Naive thymus-derived CD4-positive, alpha-beta T cell (primary cell): ENCODE data around the gene MAML2. TPM values are rescaled to one million over a fixed set of nuclear protein-coding genes. Genes with fewer than 3 reads are reported as not detected.
A peak's percentile ranks its signal among the peaks of the same experiment; 100 is the strongest.

ENCODE experiments used
- ATAC-seq: fragments of 150-1000 bp; cut with Tn5 transposase; 2 replicates; pipeline ENCODE4 v1.10.0; 2021; ENCODE audit warnings: mild to moderate bottlenecking, moderate library complexity
- CTCF ChIA-PET: fragments of 350-600 bp; sonication (Branson Sonifier 250); formaldehyde crosslinking; loops from one replicate; lab custom pipeline; 2021; ENCODE audit warnings: antibody characterized with exemption; lab: Charles Lee
- POLR2A ChIA-PET: fragments of 350-600 bp; sonication (Branson Sonifier 250); formaldehyde crosslinking; loops from one replicate; lab custom pipeline; 2021; ENCODE audit warnings: antibody characterized with exemption, inconsistent platforms; lab: Charles Lee
- DNase-seq, 9 donors: peaks; one replicate each; pipeline versions ENCODE4 v3.0.0 to v3.0.0-alpha.2; 2020 to 2022; ENCODE audit warnings: mixed read lengths in 1 of 9
- H3K27ac ChIP-seq: one replicate; pipeline ENCODE4 v1.7.0; 2013; ENCODE audit warnings: mild to moderate bottlenecking, low read depth, low read length, moderate library complexity
- H3K27me3 ChIP-seq, 2 donors: one replicate each; pipeline ENCODE4 v1.7.0; 2013; ENCODE audit warnings: low read length in 2 of 2, mild to moderate bottlenecking in 2 of 2, moderate library complexity in 2 of 2; ENCODE audit not compliant: control insufficient read depth in 2 of 2, insufficient read depth in 2 of 2
- H3K36me3 ChIP-seq, 3 experiments: 1 replicate in 2 of 3; 2 replicates in 1 of 3; pipeline ENCODE4 v1.7.0; 2013; ENCODE audit warnings: low read length in 3 of 3, mild to moderate bottlenecking in 3 of 3, moderate library complexity in 1 of 3; ENCODE audit not compliant: insufficient read depth in 3 of 3, control insufficient read depth in 2 of 3
- H3K4me1 ChIP-seq, 2 donors: one replicate each; pipeline ENCODE4 v1.7.0; 2013; ENCODE audit warnings: low read length in 2 of 2, mild to moderate bottlenecking in 2 of 2, moderate library complexity in 1 of 2; ENCODE audit not compliant: control insufficient read depth in 2 of 2, insufficient read depth in 2 of 2
- H3K4me3 ChIP-seq: 2 replicates; pipeline ENCODE4 v1.7.0; 2013; ENCODE audit warnings: mild to moderate bottlenecking, low read length
- H3K9me3 ChIP-seq, 3 experiments: 1 replicate in 2 of 3; 2 replicates in 1 of 3; pipeline ENCODE4 v1.7.0; 2013; ENCODE audit warnings: low read length in 3 of 3; ENCODE audit not compliant: control insufficient read depth in 2 of 3
- H3K27ac Mint-ChIP-seq, 9 donors: one replicate each; pipeline ENCODE4 v1.8.0; 2020 to 2022; ENCODE audit warnings: mixed read lengths in 9 of 9, mild to moderate bottlenecking in 8 of 9, moderate library complexity in 5 of 9, inconsistent platforms in 2 of 9
- H3K27me3 Mint-ChIP-seq, 5 donors: one replicate each; pipeline ENCODE4 v1.8.0; 2021 to 2022; ENCODE audit warnings: mixed read lengths in 5 of 5, mild to moderate bottlenecking in 1 of 5
- H3K36me3 Mint-ChIP-seq, 5 donors: one replicate each; pipeline ENCODE4 v1.8.0; 2020 to 2022; ENCODE audit warnings: mixed read lengths in 5 of 5, mild to moderate bottlenecking in 3 of 5, inconsistent platforms in 1 of 5
- H3K4me1 Mint-ChIP-seq, 7 donors: one replicate each; pipeline ENCODE4 v1.8.0; 2020 to 2022; ENCODE audit warnings: mixed read lengths in 7 of 7, mild to moderate bottlenecking in 3 of 7, inconsistent platforms in 1 of 7
- H3K4me3 Mint-ChIP-seq, 10 donors: one replicate each; pipeline ENCODE4 v1.8.0; 2020 to 2022; ENCODE audit warnings: mild to moderate bottlenecking in 10 of 10, mixed read lengths in 10 of 10, moderate library complexity in 6 of 10, inconsistent platforms in 2 of 10
- H3K9me3 Mint-ChIP-seq, 11 donors: one replicate each; pipeline ENCODE4 v1.8.0; 2020 to 2022; ENCODE audit warnings: mixed read lengths in 11 of 11, mild to moderate bottlenecking in 4 of 11, inconsistent platforms in 1 of 11, moderate library complexity in 1 of 11
- intact Hi-C, 2 donors: fragments of 100-400 bp; cut with micrococcal nuclease; formaldehyde crosslinking; loops; one replicate each; pipeline ENCODE4 v1.15.1; 2023
- polyA plus RNA-seq, 2 donors: library from polyadenylated mRNA; unstranded; fragments of 300-500 nt; fragmentation: Illumina TruSeq; gene quantifications; one replicate each; pipeline ENCODE4 v1.2.3, GENCODE V29; 2021
- total RNA-seq, 6 experiments: library from RNA in 5 of 6; stranded (reverse) in 5 of 6; gene quantifications; 1 replicate in 5 of 6; 2 replicates in 1 of 6; pipeline ENCODE4 v1.2.3 and lab custom pipeline; 2021 to 2026

Gene MAML2
- total RNA-seq (10 to 100 TPM; 15.6 to 81.3 (median 68.2) TPM), polyA plus RNA-seq (10 to 100 TPM; 12.6 to 38.6 TPM), total RNA-seq (lab: John Stamatoyannopoulos, UW) (227 reads per million, percentile 94 among the genes with 10 or more reads in this experiment)

DNA sequence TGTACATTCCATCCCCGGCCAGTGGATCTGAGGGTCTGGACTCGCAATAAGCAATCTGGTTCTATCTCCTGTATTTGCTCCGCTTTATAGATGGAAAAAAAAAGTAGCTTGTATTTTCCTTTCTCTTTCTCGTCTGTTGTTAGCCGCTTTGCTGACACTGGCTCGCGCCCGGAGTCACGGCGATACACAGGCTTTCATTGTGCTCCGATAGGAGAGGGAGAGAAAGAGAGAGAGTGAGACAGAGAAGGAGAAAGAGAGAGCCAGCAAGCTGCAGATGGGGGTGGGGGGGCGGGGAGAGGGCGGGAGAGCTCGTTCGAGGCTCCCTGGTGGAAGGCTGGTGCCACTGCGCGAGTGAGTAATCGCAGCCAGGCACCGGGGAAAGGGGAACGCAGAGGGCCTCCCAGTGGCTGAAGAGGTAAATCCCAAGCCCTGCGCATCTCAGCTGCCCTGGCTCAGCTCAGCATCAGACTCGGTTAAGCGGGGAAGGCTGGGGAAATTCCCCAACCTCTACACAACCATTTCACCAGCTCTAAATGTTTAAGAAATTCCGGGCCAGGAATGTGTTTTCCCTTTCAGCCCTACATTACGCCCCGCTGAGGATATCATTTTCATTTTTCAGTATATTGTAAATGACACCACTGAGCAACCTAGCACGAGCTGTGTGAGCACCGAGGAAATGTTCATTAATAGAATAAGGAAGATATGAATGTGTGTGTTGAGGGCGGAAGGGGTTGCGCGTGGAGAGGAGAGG, at the start of gene MAML2:
Gene MAML2 (minus strand): TSS at position 235 of the 751 bp plus-strand sequence. CDS start 1,300 bp downstream, outside the sequence.
- H3K27ac Mint-ChIP-seq, result peak within 1 kb of the TSS; percentile 93 to 98 (median 96)
- POLR2A ChIA-PET, result interaction anchor here (0.5 to 6.2 kb wide), 31 partner anchors 8 to 494 kb away, joined by 3 to 40 read pairs (median 4); partner anchors contain the start of genes CCDC82 and JRKL

DNA sequence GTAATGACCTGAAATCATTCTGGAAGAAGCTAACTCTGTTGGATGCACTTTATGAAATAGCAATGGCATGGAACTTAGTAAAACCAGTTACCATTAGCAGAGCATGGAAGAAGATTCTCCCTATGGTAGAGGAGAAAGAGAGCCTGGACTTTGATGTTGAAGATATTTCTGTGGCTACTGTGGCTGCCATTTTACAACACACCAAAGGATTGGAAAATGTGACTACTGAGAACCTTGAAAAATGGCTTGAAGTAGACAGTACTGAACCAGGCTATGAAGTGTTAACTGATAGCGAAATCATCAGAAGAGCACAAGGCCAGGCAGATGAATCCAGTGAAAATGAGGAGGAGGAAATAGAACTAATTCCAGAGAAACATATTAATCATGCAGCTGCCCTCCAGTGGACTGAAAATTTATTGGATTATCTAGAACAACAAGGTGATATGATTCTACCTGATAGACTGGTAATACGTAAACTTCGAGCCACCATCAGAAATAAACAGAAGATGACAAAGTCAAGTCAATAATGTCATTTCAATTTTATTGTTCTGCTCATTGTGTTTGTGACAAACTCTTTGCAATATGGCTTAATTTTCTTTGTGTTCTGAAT, 48.8 kb upstream of the MAML2 start:
- ChIA-PET POLR2A (interaction anchor here (0.6 kb wide), 1 partner anchor 316 kb away, joined by 3 read pairs; no protein-coding TSS in a partner anchor), CTCF (no interaction called here)
- peaks cover 17 to 18% of the 10 kb centered on the region in 2 donors for H3K4me1 ChIP-seq
- Mint-ChIP-seq H3K4me3 (peak overlapping the region in 7 of 10 donors; percentile 4 to 99 (median 25)), H3K27ac (peak overlapping the region in 2 of 9 donors; percentile 3 to 48), H3K36me3 (peaks cover 0 to 20% (median 11%) of the 10 kb centered on the region in 5 donors), H3K27me3 (no peaks in the 10 kb centered on the region), H3K9me3 (peaks cover 0 to 11% (median 3%) of the 10 kb centered on the region in 11 donors), H3K4me1 (peaks cover 26 to 49% (median 46%) of the 10 kb centered on the region in 7 donors)
- no peaks in the 10 kb centered on the region for H3K27me3 ChIP-seq
- DNase-seq (no peak), ATAC-seq (no peak)
- intact Hi-C loops, result loop anchor here (2.0 to 5.0 kb wide), 7 partner anchors 35 to 1900 kb away; partner anchors contain the start of genes ANKRD49 (in 1 of the 2), FUT4 (in 1 of the 2), MRE11 (in 1 of the 2) and SRSF8 (in 1 of the 2)
- peaks cover 0 to 4% (median 0%) of the 10 kb centered on the region in 3 experiments for H3K36me3 ChIP-seq
- H3K9me3 ChIP-seq, result no peaks in the 10 kb centered on the region
- no peak overlapping the region for H3K4me3 ChIP-seq
- H3K27ac ChIP-seq, result no peak overlapping the region

More for the DNA sequence above, at the start of gene MAML2:
- CTCF ChIA-PET, result interaction anchor here (0.6 to 6.0 kb wide), 90 partner anchors 9 to 1192 kb away, joined by 3 to 111 read pairs (median 5); partner anchors contain the start of genes CCDC82 and JRKL
- Mint-ChIP-seq H3K9me3 (peaks cover 0 to 3% (median 0%) of the 10 kb centered on the region in 11 donors), H3K4me3 (peak within 1 kb of the TSS; percentile 95 to 99 (median 98)), H3K4me1 (peaks cover 13 to 41% (median 19%) of the 10 kb centered on the region in 7 donors), H3K27me3 (no peaks in the 10 kb centered on the region), H3K36me3 (peaks cover 0 to 33% (median 5%) of the 10 kb centered on the region in 5 donors)
- Histone ChIP-seq H3K27me3 (no peaks in the 10 kb centered on the region), H3K4me3 (peak within 1 kb of the TSS; percentile 95), H3K9me3 (no peaks in the 10 kb centered on the region), H3K27ac (peak within 1 kb of the TSS; percentile 87), H3K36me3 (peaks cover 0 to 13% (median 0%) of the 10 kb centered on the region in 3 experiments), H3K4me1 (peaks cover 11 to 31% of the 10 kb centered on the region in 2 donors)
- peak; percentile 93 for ATAC-seq
- peak; percentile 67 to 91 (median 85) for DNase-seq
- intact Hi-C loops, result loop anchor here (1.0 to 5.0 kb wide), 19 partner anchors 30 to 1254 kb away; partner anchors contain the start of genes MTMR2 (in 2 of the 2), CCDC82 (in 1 of the 2), CEP57 (in 1 of the 2) and ENDOD1 (in 1 of the 2)

DNA sequence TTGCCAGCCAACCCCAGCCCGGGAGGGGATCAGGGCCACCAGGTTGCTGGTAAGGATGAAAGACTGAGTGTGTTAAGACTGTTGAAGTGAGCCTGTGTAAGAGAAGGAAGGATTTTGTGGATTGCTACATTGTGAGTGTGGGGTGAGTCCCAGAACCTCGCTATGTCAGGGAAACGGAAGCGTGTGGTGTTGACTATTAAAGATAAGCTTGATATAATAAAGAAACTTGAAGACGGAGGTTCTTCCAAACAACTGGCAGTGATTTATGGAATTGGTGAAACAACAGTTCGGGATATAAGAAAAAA, 47.4 kb upstream of the MAML2 start:
- Mint-ChIP-seq H3K9me3 (peaks cover 0 to 11% (median 3%) of the 10 kb centered on the region in 11 donors), H3K4me3 (peak overlapping the region; percentile 84 to 99 (median 94)), H3K36me3 (peaks cover 0 to 20% (median 11%) of the 10 kb centered on the region in 5 donors), H3K27ac (peak overlapping the region; percentile 71 to 97 (median 91)), H3K4me1 (peaks cover 26 to 60% (median 55%) of the 10 kb centered on the region in 7 donors), H3K27me3 (no peaks in the 10 kb centered on the region)
- peak overlapping the region; percentile 66 for H3K4me3 ChIP-seq
- H3K9me3 ChIP-seq, result no peaks in the 10 kb centered on the region
- DNase-seq (no peak), ATAC-seq (no peak)
- H3K36me3 ChIP-seq, result peaks cover 0 to 4% (median 0%) of the 10 kb centered on the region in 3 experiments
- peak overlapping the region; percentile 86 for H3K27ac ChIP-seq
- H3K27me3 ChIP-seq, result no peaks in the 10 kb centered on the region
- peaks cover 17 to 18% of the 10 kb centered on the region in 2 donors for H3K4me1 ChIP-seq
- intact Hi-C loops, result loop anchor here (1.0 to 5.0 kb wide), 13 partner anchors 47 to 1898 kb away; partner anchors contain the start of genes ANKRD49 (in 1 of the 2), CWC15 (in 1 of the 2), ENDOD1 (in 1 of the 2) and FUT4 (in 1 of the 2)
- ChIA-PET POLR2A (interaction anchor here (0.6 to 2.1 kb wide), 7 partner anchors 12 to 1417 kb away, joined by 3 to 13 read pairs (median 4); partner anchors contain the start of genes CEP57, CWC15, FAM76B and KDM4D), CTCF (interaction anchor here (1.0 to 1.5 kb wide), 4 partner anchors 9 to 558 kb away, joined by 3 to 7 read pairs (median 4); partner anchors contain the start of gene MAML2)

DNA sequence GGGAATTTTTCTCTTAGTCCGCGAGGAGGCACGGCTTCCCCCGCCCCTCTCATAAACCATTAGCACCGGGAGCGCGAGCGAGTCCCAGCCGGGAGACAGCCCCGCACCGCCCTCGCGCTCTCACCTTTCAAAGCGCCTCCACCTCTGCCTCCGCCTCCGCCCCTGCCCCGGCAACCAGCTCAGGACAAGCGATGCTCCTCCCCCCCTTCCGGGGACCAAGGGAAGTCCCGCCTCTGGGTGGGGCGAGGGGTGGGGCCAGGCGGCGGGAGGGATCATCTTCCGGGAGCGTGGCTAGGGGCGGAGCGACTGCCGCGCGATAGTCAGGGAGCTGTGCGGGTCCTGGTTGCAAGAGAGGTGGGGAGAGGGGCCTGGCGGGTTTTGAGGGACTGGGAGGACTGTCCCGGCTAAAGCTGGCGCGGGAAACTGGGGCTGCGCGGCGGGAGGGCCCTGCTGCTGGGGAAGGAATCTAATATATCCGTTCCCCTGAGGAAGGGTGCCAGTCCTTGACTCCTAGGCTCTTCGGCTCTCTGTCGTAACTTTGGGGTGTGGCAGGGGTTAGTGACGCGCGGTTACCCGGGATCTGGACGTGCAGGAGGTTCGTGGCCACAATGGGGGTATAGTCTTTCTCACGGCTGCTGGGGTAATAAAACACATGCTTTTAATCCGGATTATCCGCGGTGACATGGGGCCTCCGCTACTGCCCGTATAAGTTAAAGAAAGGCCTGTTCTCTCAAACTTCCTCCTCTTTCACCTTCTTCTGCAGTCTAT, 46.9 kb upstream of the MAML2 start, which contains the start of the genes CCDC82 and JRKL:
Gene CCDC82 (minus strand): TSS at position 193 of the 768 bp plus-strand sequence. CDS start 5,165 bp downstream, outside the sequence.
Gene JRKL (plus strand): TSS at position 294 of the 768 bp plus-strand sequence. CDS start 637 bp downstream, outside the sequence.
- peak within 1 kb of the TSS; percentile 66 for H3K4me3 ChIP-seq
- peak within 1 kb of the TSS; percentile 86 for H3K27ac ChIP-seq
- peaks cover 0 to 11% (median 3%) of the 10 kb centered on the region in 11 donors for H3K9me3 Mint-ChIP-seq
- no peaks in the 10 kb centered on the region for H3K9me3 ChIP-seq
- peaks cover 0 to 4% (median 0%) of the 10 kb centered on the region in 3 experiments for H3K36me3 ChIP-seq
- ATAC-seq (peak; percentile 99), DNase-seq (peak; percentile 96 to 99 (median 98))
- peaks cover 0 to 21% (median 11%) of the 10 kb centered on the region in 5 donors for H3K36me3 Mint-ChIP-seq
- ChIA-PET POLR2A (interaction anchor here (0.8 to 2.1 kb wide), 15 partner anchors 13 to 1417 kb away, joined by 3 to 13 read pairs (median 5); partner anchors contain the start of genes CEP57, CWC15, FAM76B and KDM4D), CTCF (interaction anchor here (0.8 to 2.2 kb wide), 7 partner anchors 8 to 557 kb away, joined by 3 to 10 read pairs (median 4); partner anchors contain the start of gene MAML2)
- no peaks in the 10 kb centered on the region for H3K27me3 Mint-ChIP-seq
- H3K27me3 ChIP-seq, result no peaks in the 10 kb centered on the region
- intact Hi-C loops, result loop anchor here (1.0 to 5.0 kb wide), 21 partner anchors 47 to 1898 kb away; partner anchors contain the start of genes CWC15 (in 2 of the 2), ENDOD1 (in 2 of the 2), KDM4D (in 2 of the 2) and MAML2 (in 2 of the 2)
- peak within 1 kb of the TSS; percentile 71 to 97 (median 91) for H3K27ac Mint-ChIP-seq
- peak within 1 kb of the TSS; percentile 84 to 99 (median 94) for H3K4me3 Mint-ChIP-seq
- H3K4me1 Mint-ChIP-seq, result peaks cover 32 to 66% (median 60%) of the 10 kb centered on the region in 7 donors
- peaks cover 17 to 18% of the 10 kb centered on the region in 2 donors for H3K4me1 ChIP-seq
